Breast epithelium (tissue), 3 donors: ENCODE measurements around the gene CHKA.

Source experiments
- CTCF ChIP-seq, 3 donors: fragments of 450-650 bp; IDR thresholded peaks; one replicate each; pipeline ENCODE4 v1.5.1; 2016 to 2017; ENCODE audit warnings: antibody characterized with exemption in 3 of 3, mild to moderate bottlenecking in 3 of 3, moderate library complexity in 3 of 3
- POLR2A ChIP-seq: fragments of 450-650 bp; IDR thresholded peaks from one replicate; pipeline ENCODE4 v1.6.1; 2016; ENCODE audit warnings: antibody characterized with exemption, mild to moderate bottlenecking, moderate library complexity
- POLR2AphosphoS5 ChIP-seq, 3 donors: sonication (generic); formaldehyde crosslinking; IDR thresholded peaks; one replicate each; pipeline ENCODE4 v1.6.1; 2017; ENCODE audit warnings: antibody characterized with exemption in 3 of 3

DNA sequence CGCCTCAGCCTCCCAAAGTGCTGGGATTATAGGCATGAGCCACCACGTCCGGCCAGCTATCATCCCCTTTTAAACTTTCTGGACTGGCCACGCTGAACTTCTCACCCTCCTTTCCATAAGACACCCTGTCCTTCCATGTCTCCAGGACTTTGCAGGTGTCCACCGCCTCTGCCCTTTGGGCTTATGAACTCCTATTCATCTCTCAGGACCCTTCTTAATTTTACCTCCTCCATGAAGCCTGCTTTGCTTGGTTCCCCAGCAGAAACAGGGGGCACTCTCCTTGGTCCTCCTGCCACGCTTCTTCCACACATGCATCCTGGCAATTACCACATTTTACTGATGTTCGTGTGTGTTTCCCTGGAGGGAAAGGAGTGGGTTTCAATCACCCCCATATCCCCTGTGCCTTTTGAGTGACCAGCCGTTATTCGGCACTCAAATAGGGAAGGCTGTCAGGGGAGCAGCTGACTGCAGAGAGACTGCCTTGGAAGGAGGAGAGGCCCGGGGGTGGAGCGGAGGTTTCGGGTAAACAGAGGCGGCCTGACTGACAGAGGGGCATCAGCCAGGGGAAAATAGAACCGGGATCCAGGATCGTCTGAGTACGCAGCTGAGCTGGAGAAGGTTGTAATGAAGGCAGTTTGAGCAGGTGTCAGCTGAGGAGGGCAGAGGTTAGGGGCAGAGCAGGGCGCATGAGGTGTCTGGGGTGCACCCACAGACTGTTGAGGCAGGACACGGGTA is 27.1 kb upstream of the CHKA start:
- TF ChIP-seq CTCF (IDR thresholded peaks at IDR 0.05) (no peak), POLR2A (no peak), POLR2AphosphoS5 (IDR thresholded peaks at IDR 0.05) (no peak)
